ENCODE data around the gene INA.

DNA sequence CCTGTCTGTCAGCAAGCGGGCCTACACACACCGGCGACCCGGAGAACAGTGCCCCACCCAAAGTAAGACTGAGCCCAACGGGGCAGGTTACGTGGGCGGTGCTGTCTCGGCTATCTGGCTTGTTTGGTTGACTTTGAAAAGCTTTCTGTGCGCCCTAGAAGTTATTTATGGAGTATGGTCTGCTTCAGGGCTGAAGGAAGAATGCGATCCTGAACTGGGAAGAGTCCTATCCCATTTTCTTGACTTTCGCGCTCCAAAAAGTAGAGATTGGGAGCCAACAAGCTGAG, 1.5 kb downstream of the INA start:
- no peak for TF ChIP-seq POLR2A (IDR thresholded peaks at IDR 0.05; ENCODE audit: low read depth, low read length)
- TF ChIP-seq POLR2AphosphoS5 (IDR thresholded peaks at IDR 0.05; ENCODE audit: low read depth, low read length) = no peak

Measured in GM12891 (cell line).